Cardiac muscle cell (in vitro differentiated cells and primary cell): ENCODE results near the gene APBA2. TPM values are rescaled to one million over a fixed set of nuclear protein-coding genes. Genes with fewer than 3 reads are reported as not detected.

Source experiments
- DNase-seq, 2 donors: peaks; one replicate each; pipeline versions ENCODE4 v3.0.0 to v3.0.0-alpha.2; 2010 to 2017; ENCODE audit warnings: low read depth in 1 of 2, low spot score in 1 of 2
- H3K27ac ChIP-seq: fragments of 200-600 bp; sonication (generic); 2 replicates; pipeline ENCODE4 v1.5.1; 2016
- H3K27me3 ChIP-seq: fragments of 200-600 bp; sonication (generic); 2 replicates; pipeline ENCODE4 v1.6.0; 2016; ENCODE audit warnings: control low read depth
- H3K36me3 ChIP-seq: fragments of 200-600 bp; sonication (generic); 2 replicates; pipeline ENCODE4 v1.5.1; 2016; ENCODE audit warnings: control low read depth
- H3K4me1 ChIP-seq: fragments of 200-600 bp; sonication (generic); 2 replicates; pipeline ENCODE4 v1.8.1; 2017; ENCODE audit warnings: low read depth, mild to moderate bottlenecking, mixed run types
- H3K4me3 ChIP-seq: fragments of 200-600 bp; sonication (generic); 2 replicates; pipeline ENCODE4 v1.5.1; 2016; ENCODE audit warnings: mild to moderate bottlenecking
- H3K9me3 ChIP-seq: fragments of 200-600 bp; sonication (generic); 2 replicates; pipeline ENCODE4 v1.5.1; 2017; ENCODE audit warnings: low read depth, mild to moderate bottlenecking, control low read depth
- polyA plus RNA-seq: library from polyadenylated mRNA; unstranded; fragments of >200 nt; fragmentation: Nextera tagmentation; extraction: Ambion mirVana; gene quantifications from 2 replicates; pipeline ENCODE4 v1.2.1, GENCODE V29; 2016
- total RNA-seq: library from RNA; depleted of rRNA; stranded (reverse); fragments of >200 nt; gene quantifications from 2 replicates; pipeline ENCODE4 v1.2.3, GENCODE V29; 2016
- TF ChIP-seq, protein P1 (sequence below): IDR thresholded peaks from 2 replicates; pipeline ENCODE4 v1.5.1; 2012; ENCODE audit warnings: low read depth, mild to moderate bottlenecking, low read length

Gene APBA2
- total and polyA plus RNA-seq, 2 experiments from 2014 or later = 20.5 to 33.2 TPM

DNA sequence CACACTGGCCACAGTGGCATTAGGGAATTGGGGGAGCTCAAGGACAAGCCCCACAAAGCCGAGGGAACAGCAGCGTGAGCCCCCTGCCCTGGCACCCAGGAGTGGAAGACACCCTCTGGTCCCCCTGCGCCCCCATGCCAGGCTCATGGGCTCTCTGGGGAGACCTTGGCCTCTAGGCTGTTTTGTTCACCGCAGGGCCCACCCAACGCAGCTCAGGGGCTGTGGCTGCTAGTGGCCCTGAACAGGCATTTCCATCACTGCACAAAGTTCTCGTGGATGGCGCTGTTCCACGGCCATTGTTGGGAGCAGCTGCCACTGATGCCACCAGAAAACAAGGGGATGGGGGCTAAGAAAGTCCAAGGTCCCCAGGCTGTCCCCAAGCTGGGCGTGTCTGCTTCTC lies 236.1 kb downstream of the APBA2 start:
- DNase-seq = no peak
- Histone ChIP-seq H3K36me3 (no peaks in the 10 kb centered on the region), H3K27me3 (no peaks in the 10 kb centered on the region), H3K4me1 (no peaks in the 10 kb centered on the region), H3K9me3 (no peaks in the 10 kb centered on the region), H3K27ac (no peak overlapping the region), H3K4me3 (no peak overlapping the region)
- TF ChIP-seq, protein P1, sequence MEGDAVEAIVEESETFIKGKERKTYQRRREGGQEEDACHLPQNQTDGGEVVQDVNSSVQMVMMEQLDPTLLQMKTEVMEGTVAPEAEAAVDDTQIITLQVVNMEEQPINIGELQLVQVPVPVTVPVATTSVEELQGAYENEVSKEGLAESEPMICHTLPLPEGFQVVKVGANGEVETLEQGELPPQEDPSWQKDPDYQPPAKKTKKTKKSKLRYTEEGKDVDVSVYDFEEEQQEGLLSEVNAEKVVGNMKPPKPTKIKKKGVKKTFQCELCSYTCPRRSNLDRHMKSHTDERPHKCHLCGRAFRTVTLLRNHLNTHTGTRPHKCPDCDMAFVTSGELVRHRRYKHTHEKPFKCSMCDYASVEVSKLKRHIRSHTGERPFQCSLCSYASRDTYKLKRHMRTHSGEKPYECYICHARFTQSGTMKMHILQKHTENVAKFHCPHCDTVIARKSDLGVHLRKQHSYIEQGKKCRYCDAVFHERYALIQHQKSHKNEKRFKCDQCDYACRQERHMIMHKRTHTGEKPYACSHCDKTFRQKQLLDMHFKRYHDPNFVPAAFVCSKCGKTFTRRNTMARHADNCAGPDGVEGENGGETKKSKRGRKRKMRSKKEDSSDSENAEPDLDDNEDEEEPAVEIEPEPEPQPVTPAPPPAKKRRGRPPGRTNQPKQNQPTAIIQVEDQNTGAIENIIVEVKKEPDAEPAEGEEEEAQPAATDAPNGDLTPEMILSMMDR = no peak

DNA sequence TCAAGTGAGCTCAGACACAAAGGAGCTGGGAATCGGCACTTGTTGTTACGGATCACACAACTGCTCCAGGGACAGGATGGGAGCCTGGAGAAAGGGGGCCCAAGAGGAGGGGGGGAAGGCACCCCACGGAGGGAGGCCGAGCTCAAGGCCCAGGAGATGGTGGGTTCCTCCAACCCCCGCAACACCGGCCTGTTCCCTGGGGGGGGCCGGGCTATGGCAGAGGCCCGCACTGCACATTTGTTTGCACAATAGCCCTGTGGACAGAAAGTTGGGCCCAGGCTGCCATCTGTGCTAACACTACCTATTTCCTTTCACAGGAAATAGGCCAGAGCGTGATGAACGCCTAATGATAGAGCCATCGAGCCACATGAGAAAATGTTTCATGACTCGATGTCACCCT lies 236.7 kb downstream of the APBA2 start:
- Histone ChIP-seq H3K36me3 (no peaks in the 10 kb centered on the region), H3K27ac (no peak overlapping the region), H3K4me3 (no peak overlapping the region), H3K4me1 (no peaks in the 10 kb centered on the region), H3K27me3 (no peaks in the 10 kb centered on the region), H3K9me3 (no peaks in the 10 kb centered on the region)
- DNase-seq = no peak
- TF ChIP-seq, protein P1 = no peak

DNA sequence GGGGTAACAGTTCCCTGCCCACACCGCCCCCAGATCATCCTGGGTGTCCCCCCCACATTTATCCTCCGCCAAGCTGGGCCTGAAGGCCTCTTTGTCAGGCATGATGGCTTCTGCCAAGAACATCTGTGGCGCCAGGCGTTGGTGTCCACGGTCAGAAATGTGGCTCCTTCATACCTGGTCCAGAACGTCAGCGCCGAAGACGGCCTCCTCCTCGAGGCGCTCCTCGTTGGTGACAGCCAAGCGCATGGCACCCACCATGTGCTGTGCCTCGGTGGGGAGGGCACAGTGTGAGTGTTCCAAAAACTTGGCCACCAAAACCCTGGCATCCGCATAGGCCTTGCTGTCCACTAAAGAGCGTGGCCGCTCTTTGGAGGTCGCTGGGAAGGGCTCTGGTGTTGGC lies 237.4 kb downstream of the APBA2 start:
- TF ChIP-seq, protein P1 = no peak
- DNase-seq = no peak
- no peaks in the 10 kb centered on the region for H3K9me3 ChIP-seq
- H3K4me1 ChIP-seq = no peaks in the 10 kb centered on the region
- no peaks in the 10 kb centered on the region for H3K36me3 ChIP-seq
- no peak overlapping the region for H3K27ac ChIP-seq
- H3K27me3 ChIP-seq = no peaks in the 10 kb centered on the region
- H3K4me3 ChIP-seq = no peak overlapping the region

DNA sequence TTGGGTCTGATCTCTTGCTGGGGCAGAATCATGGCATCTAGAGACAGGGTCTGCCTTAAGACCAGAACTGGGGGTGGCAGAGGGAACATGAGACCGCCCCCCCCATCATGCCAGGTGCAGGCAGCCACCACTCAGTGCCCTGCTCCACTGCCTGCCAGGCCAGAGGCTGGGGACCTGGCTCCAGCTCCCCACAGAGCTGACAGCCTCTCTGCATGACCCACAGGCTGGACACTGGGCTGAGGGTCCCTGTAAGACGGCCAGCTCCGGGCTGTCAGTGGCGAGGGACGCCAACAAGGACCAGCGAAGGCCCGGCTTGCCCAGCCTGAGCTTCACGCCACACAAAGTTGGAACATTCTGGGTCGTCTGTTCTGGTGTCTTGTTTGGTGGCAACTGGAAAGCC lies 238.2 kb downstream of the APBA2 start:
- Histone ChIP-seq H3K4me1 (no peaks in the 10 kb centered on the region), H3K9me3 (no peaks in the 10 kb centered on the region), H3K4me3 (no peak overlapping the region), H3K36me3 (no peaks in the 10 kb centered on the region), H3K27me3 (no peaks in the 10 kb centered on the region), H3K27ac (no peak overlapping the region)
- TF ChIP-seq, protein P1 = no peak
- DNase-seq = no peak

DNA sequence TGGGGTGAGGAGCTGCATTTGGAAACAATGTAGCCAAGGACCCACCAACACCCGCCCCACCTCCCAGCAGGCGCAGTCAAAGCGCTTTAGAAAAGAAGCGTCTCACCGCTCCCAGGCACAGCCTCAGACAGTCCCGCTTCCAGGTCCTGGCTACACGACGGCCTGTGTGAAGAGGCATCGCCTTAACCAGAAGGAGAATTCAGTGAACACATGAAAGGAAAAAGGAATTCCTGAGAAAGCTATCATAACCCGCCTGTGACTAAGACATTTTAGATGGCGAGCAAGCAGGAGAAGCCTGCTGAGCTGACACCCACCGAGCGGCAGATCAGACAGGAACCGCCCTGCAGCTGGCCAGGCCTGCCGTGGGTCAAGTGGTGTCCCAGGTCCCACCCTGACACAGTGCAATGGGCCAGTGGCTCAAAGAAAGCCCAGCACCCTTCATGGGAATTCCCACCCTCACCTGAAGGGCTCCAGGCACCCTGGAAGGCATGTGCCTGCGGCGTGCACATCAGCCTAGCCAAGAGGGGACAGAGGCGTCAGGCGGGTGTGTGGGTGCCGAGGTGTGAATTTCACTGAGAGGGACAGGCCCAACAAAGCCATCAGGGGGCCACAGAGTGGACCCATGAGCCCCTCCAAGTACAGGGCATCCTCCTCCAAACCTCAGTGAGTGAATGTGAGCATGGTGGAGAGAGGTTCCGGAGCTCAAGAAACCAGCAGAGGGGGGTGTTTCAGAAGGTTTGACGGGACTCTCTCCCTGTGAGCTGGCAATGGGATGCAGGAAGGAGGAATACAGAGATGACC lies 239.0 kb downstream of the APBA2 start:
- Histone ChIP-seq H3K4me3 (no peak overlapping the region), H3K27me3 (no peaks in the 10 kb centered on the region), H3K9me3 (no peaks in the 10 kb centered on the region), H3K27ac (no peak overlapping the region), H3K36me3 (no peaks in the 10 kb centered on the region), H3K4me1 (no peaks in the 10 kb centered on the region)
- TF ChIP-seq, protein P1 = peak; percentile 15
- peak in 1 of 2 donors; percentile 9 for DNase-seq
